IPS DF 19.7 (cell line): ENCODE data around the gene SLC9A3.

Experiments used
- DNase-seq: peaks from one replicate; pipeline ENCODE4 v3.0.0-alpha.2; 2013; ENCODE audit warnings: low read depth, low spot score

The SLC9A3 gene

GRCh38 chr5:444226-444625 is 80.0 kb downstream of the SLC9A3 start:
- no peak for DNase-seq

- no peak for DNase-seq
Measured at GRCh38 chr5:443239-444151, 80.8 kb downstream of the SLC9A3 start.

GRCh38 chr5:442335-443238 is 81.7 kb downstream of the SLC9A3 start, which contains the start of gene EXOC3:
EXOC3 (plus strand) TSS chr5:443176; CDS start chr5:446206, 3,030 bp downstream.
- DNase-seq, result no peak

GRCh38 chr5:441996-442334 is 82.3 kb downstream of the SLC9A3 start:
- no peak for DNase-seq

- no peak for DNase-seq
Measured at GRCh38 chr5:440401-441201, 83.6 kb downstream of the SLC9A3 start.

- no peak for DNase-seq
Measured at GRCh38 chr5:439636-440035, 84.6 kb downstream of the SLC9A3 start.

GRCh38 chr5:439181-439580 is 85.1 kb downstream of the SLC9A3 start:
- no peak for DNase-seq

GRCh38 chr5:438481-438981 is 85.7 kb downstream of the SLC9A3 start:
- DNase-seq, result no peak

- DNase-seq, result no peak
Measured at GRCh38 chr5:437281-437771, 86.9 kb downstream of the SLC9A3 start.

GRCh38 chr5:436641-436975 is 87.6 kb downstream of the SLC9A3 start:
- DNase-seq, result no peak

GRCh38 chr5:435961-436640 is 88.1 kb downstream of the SLC9A3 start:
- no peak for DNase-seq

GRCh38 chr5:435156-435790 is 89.0 kb downstream of the SLC9A3 start:
- no peak for DNase-seq

- DNase-seq, result no peak
Measured at GRCh38 chr5:434443-435146, 89.7 kb downstream of the SLC9A3 start.

- DNase-seq, result no peak
Measured at GRCh38 chr5:433836-434235, 90.4 kb downstream of the SLC9A3 start.

- no peak for DNase-seq
Measured at GRCh38 chr5:432928-433791, 91.1 kb downstream of the SLC9A3 start.

GRCh38 chr5:432201-432927 is 91.9 kb downstream of the SLC9A3 start:
- no peak for DNase-seq

GRCh38 chr5:431711-432050 is 92.6 kb downstream of the SLC9A3 start:
- no peak for DNase-seq

- no peak for DNase-seq
Measured at GRCh38 chr5:431001-431710, 93.1 kb downstream of the SLC9A3 start.
